Ovary (tissue), 9 donors: ENCODE results near the gene CTDSPL. TPM values are rescaled to one million over a fixed set of nuclear protein-coding genes. Genes with fewer than 3 reads are reported as not detected.
A peak's percentile ranks its signal among the peaks of the same experiment; 100 is the strongest.

Experiments
- DNase-seq, 5 donors: peaks; one replicate each; pipeline ENCODE4 v3.0.0-alpha.2; 2019 to 2020
- H3K27ac ChIP-seq, 2 donors: fragments of 200-600 bp; one replicate each; pipeline versions ENCODE4 v1.5.1 to v1.8.0; 2019 to 2022
- H3K27me3 ChIP-seq: fragments of 200-600 bp; one replicate; pipeline ENCODE4 v1.8.0; 2022
- H3K36me3 ChIP-seq: fragments of 200-600 bp; sonication (generic); one replicate; pipeline ENCODE4 v1.5.1; 2019
- H3K4me1 ChIP-seq: one replicate; pipeline ENCODE4 v1.8.1; 2013; ENCODE audit warnings: mild to moderate bottlenecking, moderate library complexity; ENCODE audit not compliant: insufficient read depth
- H3K4me3 ChIP-seq: fragments of 200-600 bp; sonication (generic); one replicate; pipeline ENCODE4 v1.5.1; 2017
- H3K9me3 ChIP-seq, 2 donors: fragments of 200-600 bp in 1 of 2; sonication (generic) in 1 of 2; one replicate each; pipeline versions ENCODE4 v1.5.1 to v1.8.1; 2013 to 2019; ENCODE audit warnings: mild to moderate bottlenecking in 1 of 2, moderate library complexity in 1 of 2
- CTCF ChIP-seq, 3 donors: fragments of 450-650 bp in 2 of 3; fragments of 200-600 bp in 1 of 3; IDR thresholded peaks; one replicate each; pipeline versions ENCODE4 v1.5.1 to v1.8.0; 2016 to 2022; ENCODE audit warnings: antibody characterized with exemption in 3 of 3, mild to moderate bottlenecking in 1 of 3
- EP300 ChIP-seq: sonication (generic); formaldehyde crosslinking; IDR thresholded peaks from one replicate; pipeline ENCODE4 v1.6.1; 2017; ENCODE audit warnings: antibody characterized with exemption
- POLR2A ChIP-seq: fragments of 450-650 bp; IDR thresholded peaks from one replicate; pipeline ENCODE4 v1.6.1; 2017; ENCODE audit warnings: antibody characterized with exemption, mild to moderate bottlenecking, moderate library complexity
- WGBS, 3 donors: extraction: QIAGEN DNeasy Blood & Tissue Kit in 1 of 3; methylation state at CpG; one replicate each; pipeline versions ENCODE4 v1.1.5 to v1.1.7; 2013 to 2017; 5-methylcytosine and 5-hydroxymethylcytosine counted together
- intact Hi-C, 4 donors: fragments of 100-400 bp; cut with DNase I; formaldehyde crosslinking; loops; one replicate each; pipeline versions ENCODE4 v1.11.0 to v1.15.1; 2022 to 2023
- polyA plus RNA-seq, 2 donors: library from polyadenylated mRNA; stranded (reverse); fragments of 200-250 nt in 1 of 2; fragments of 350-450 nt in 1 of 2; fragmentation: Illumina TruSeq in 1 of 2; extraction: RNeasy Lipid Tissue Mini Kit (QIAGEN cat#74804) in 1 of 2; gene quantifications; one replicate each; pipeline ENCODE4 v1.2.3, GENCODE V29; 2013 to 2014
- total RNA-seq, 7 donors: library from RNA; depleted of rRNA in 2 of 7; stranded (reverse); fragments of >200 nt in 2 of 7; fragmentation: NEBNext Ultra II Directional in 3 of 7; extraction: Animal tissue kit (Norgen Biotek cat#: 25700) in 3 of 7; gene quantifications; one replicate each; pipeline versions ENCODE4 v1.1.0 to v1.2.4, GENCODE V29; 2016 to 2023
- donor health status: DM: no; HTN: no; CAD: no; lungs with moderate emphysema.
- donor health status: DM: no; HTN: no; CAD: no.
- donor health status: Bipolar disorder and iron deficiency.
- donor health status: DM: yes; HTN: yes; CAD: no.
- donor health status: DM: no; HTN: no; CAD: no.
- donor health status: DM: yes; HTN: yes; CAD: no.

The CTDSPL gene
- total and polyA plus RNA-seq, 9 donors = 14.8 to 41.1 (median 34.2) TPM

DNA sequence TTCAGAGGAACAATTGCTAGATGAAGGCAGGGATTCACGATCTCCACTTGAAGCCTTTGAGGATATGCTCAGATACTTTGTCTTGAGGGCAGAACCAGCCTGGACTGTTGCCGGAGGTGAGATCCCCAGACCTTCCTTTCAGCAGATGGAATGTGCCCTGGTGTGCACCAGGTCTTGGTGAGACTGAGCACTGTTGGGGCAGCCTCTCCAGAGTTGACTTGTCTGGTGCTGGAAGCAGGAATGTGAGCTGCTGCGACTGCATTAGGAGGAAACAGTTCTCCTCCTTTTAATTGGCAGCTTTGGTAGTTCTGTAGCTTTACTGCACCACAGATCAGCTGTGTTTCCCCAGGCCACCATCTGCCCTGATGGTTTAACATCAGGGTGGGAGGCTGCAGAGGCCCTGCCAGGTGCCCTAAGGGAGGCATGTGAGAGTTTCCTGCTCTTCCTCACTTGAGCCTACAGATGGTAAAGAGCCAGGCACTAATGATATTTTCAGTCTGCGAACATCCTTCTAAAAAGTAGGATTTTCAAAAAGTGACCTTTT, 58.5 kb downstream of the CTDSPL start:
- H3K27ac ChIP-seq = no peak overlapping the region
- H3K4me1 ChIP-seq = peaks cover 21% of the 10 kb centered on the region
- 90 to 93% (median 92%) methylated on average over 4 of the region's 4 CpGs for WGBS, 3 donors
- TF ChIP-seq EP300 (no peak), CTCF (IDR thresholded peaks at IDR 0.05) (no peak), POLR2A (no peak)
- no peaks in the 10 kb centered on the region for H3K27me3 ChIP-seq
- H3K4me3 ChIP-seq = no peak overlapping the region
- no peaks in the 10 kb centered on the region for H3K36me3 ChIP-seq
- no peak for DNase-seq
- H3K9me3 ChIP-seq = no peaks in the 10 kb centered on the region
- intact Hi-C loops = no loop called here

DNA sequence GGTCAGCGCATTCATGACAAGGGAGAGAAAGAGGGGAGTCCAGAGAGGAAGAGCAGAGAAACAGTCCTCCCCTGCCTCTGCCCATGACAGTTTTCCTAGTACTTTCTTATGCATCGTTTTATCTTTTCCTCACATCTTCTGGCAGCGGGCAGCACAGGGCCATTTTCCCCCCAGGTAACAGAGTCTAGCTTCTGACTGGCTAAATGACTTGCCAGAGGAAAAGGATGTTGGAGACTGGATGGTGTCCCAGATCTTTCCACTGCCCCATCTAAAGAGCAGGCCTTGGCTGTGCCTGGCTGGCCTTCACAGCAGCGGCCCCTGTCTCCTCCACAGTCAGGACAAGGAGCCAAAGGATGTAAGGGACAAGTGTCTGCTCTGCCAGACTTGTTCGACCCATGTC, 59.3 kb downstream of the CTDSPL start:
- Histone ChIP-seq H3K9me3 (no peaks in the 10 kb centered on the region), H3K27ac (no peak overlapping the region), H3K36me3 (no peaks in the 10 kb centered on the region), H3K4me3 (no peak overlapping the region), H3K27me3 (no peaks in the 10 kb centered on the region), H3K4me1 (peaks cover 23% of the 10 kb centered on the region)
- no peak for DNase-seq
- WGBS, 3 donors = 78 to 92% (median 84%) methylated on average over 5 of the region's 5 CpGs
- intact Hi-C loops = no loop called here
- TF ChIP-seq EP300 = no peak

- 54 to 59% (median 57%) methylated on average over 5 of the region's 5 CpGs for WGBS, 3 donors
- peaks cover 23% of the 10 kb centered on the region for H3K4me1 ChIP-seq
- no peak overlapping the region for H3K4me3 ChIP-seq
Observed at GRCh38 chr3:37922721-37923568, 61.3 kb downstream of the CTDSPL start.

GRCh38 chr3:37923569-37924040, 61.9 kb downstream of the CTDSPL start:
- Histone ChIP-seq H3K4me3 (no peak overlapping the region), H3K36me3 (no peaks in the 10 kb centered on the region), H3K27me3 (no peaks in the 10 kb centered on the region), H3K4me1 (peaks cover 22% of the 10 kb centered on the region), H3K27ac (peak overlapping the region in 1 of 2 donors; percentile 39), H3K9me3 (no peaks in the 10 kb centered on the region)
- WGBS, 3 donors = 47 to 53% (median 53%) methylated on average over 3 of the region's 3 CpGs
- no peak for DNase-seq
- intact Hi-C loops = no loop called here
- no peak for TF ChIP-seq CTCF (IDR thresholded peaks at IDR 0.05)
- no peak for TF ChIP-seq POLR2A
- TF ChIP-seq EP300 = no peak

More at GRCh38 chr3:37922721-37923568, 61.3 kb downstream of the CTDSPL start:
- Histone ChIP-seq H3K36me3 (no peaks in the 10 kb centered on the region), H3K27me3 (no peaks in the 10 kb centered on the region), H3K27ac (peak overlapping the region; percentile 38 to 52), H3K9me3 (no peaks in the 10 kb centered on the region)
- TF ChIP-seq POLR2A (no peak), EP300 (no peak), CTCF (IDR thresholded peaks at IDR 0.05) (no peak)
- DNase-seq = no peak
- intact Hi-C loops = no loop called here

- H3K36me3 ChIP-seq = no peaks in the 10 kb centered on the region
- no peaks in the 10 kb centered on the region for H3K9me3 ChIP-seq
- intact Hi-C loops = no loop called here
- H3K4me3 ChIP-seq = no peak overlapping the region
- 19 to 30% (median 20%) methylated on average over 7 of the region's 7 CpGs for WGBS, 3 donors
- H3K27ac ChIP-seq = peak overlapping the region in 1 of 2 donors; percentile 39
- peaks cover 22% of the 10 kb centered on the region for H3K4me1 ChIP-seq
- no peak for DNase-seq
- no peak for TF ChIP-seq EP300
- no peak for TF ChIP-seq CTCF (IDR thresholded peaks at IDR 0.05)
- TF ChIP-seq POLR2A = no peak
- no peaks in the 10 kb centered on the region for H3K27me3 ChIP-seq
Observed at GRCh38 chr3:37924453-37924852, 62.8 kb downstream of the CTDSPL start.
